ENCODE measurements around the gene FBXW4.

FBXW4 gene

DNA sequence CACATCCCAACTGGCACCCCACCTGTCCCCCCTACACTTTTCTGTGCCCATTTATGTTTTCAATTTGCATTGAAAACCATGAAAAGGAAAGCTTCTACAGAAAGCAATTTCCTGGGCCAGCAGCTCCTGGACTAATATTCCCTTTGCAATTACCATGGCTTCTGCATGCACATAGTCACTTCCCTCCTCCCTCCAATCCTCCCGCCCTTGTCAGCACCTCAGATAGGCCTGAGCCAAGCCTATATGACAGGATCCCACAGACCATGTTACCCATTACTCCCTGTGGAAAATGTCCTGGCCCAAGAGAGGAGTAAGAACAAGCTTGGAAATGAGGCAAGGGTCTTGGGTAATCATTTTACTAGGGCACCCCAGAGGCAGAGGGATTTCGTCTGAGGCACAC lies 38.1 kb downstream of the FBXW4 start:
- in situ Hi-C loops (cut with MboI; ENCODE audit: low sequenced_read_pairs, unreplicated experiment) = no loop called here
- no peak for DNase-seq (ENCODE audit: low spot score)
- TF ChIP-seq, protein P1, sequence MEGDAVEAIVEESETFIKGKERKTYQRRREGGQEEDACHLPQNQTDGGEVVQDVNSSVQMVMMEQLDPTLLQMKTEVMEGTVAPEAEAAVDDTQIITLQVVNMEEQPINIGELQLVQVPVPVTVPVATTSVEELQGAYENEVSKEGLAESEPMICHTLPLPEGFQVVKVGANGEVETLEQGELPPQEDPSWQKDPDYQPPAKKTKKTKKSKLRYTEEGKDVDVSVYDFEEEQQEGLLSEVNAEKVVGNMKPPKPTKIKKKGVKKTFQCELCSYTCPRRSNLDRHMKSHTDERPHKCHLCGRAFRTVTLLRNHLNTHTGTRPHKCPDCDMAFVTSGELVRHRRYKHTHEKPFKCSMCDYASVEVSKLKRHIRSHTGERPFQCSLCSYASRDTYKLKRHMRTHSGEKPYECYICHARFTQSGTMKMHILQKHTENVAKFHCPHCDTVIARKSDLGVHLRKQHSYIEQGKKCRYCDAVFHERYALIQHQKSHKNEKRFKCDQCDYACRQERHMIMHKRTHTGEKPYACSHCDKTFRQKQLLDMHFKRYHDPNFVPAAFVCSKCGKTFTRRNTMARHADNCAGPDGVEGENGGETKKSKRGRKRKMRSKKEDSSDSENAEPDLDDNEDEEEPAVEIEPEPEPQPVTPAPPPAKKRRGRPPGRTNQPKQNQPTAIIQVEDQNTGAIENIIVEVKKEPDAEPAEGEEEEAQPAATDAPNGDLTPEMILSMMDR (IDR thresholded peaks at IDR 0.05; ENCODE audit: borderline replicate concordance, control extremely low read depth, extremely low read depth, insufficient read depth, missing control alignments) = no peak

DNA sequence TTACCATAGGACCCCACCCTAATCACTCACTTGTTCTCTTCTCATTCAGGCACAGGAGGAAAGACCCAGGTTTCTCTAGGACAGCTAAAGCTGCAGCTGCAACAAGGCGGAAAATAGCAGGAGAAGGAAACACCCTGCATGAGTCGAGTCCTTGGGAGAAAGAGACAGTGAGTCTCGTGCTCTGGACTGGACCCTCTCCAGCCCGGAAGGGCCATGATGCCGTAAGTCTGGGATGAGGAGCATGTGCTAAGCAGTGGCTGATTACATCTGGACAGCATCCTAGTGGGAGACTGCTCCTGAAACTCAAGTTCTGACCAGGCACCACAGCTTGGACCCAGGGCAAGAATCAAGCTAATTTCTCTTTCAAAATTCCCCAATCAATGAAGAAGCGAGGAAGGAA lies 39.4 kb downstream of the FBXW4 start:
- DNase-seq (ENCODE audit: low spot score) = no peak
- in situ Hi-C loops (cut with MboI; ENCODE audit: low sequenced_read_pairs, unreplicated experiment) = no loop called here
- TF ChIP-seq, protein P1 (IDR thresholded peaks at IDR 0.05; ENCODE audit: borderline replicate concordance, control extremely low read depth, extremely low read depth, insufficient read depth, missing control alignments) = no peak

DNA sequence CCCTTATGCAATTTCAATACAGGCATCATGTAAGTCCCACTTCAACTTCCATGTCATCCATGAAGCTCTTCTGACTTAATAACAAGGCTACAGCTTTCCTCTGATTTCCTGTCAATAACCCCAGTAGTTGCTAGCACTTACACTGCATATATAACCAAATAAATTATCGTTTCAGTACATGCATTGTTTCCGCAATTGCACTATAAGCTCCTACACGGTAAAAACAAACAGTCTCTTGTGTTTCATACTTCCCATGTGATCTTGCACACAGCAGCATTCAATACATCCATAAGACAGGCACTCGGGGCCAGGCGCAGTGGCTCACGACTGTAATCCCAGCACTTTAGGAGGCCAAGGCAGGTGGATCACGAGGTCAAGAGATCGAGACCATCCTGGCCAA lies 41.4 kb downstream of the FBXW4 start:
- TF ChIP-seq, protein P1 (IDR thresholded peaks at IDR 0.05; ENCODE audit: borderline replicate concordance, control extremely low read depth, extremely low read depth, insufficient read depth, missing control alignments) = no peak
- DNase-seq (ENCODE audit: low spot score) = no peak
- in situ Hi-C loops (cut with MboI; ENCODE audit: low sequenced_read_pairs, unreplicated experiment) = no loop called here

DNA sequence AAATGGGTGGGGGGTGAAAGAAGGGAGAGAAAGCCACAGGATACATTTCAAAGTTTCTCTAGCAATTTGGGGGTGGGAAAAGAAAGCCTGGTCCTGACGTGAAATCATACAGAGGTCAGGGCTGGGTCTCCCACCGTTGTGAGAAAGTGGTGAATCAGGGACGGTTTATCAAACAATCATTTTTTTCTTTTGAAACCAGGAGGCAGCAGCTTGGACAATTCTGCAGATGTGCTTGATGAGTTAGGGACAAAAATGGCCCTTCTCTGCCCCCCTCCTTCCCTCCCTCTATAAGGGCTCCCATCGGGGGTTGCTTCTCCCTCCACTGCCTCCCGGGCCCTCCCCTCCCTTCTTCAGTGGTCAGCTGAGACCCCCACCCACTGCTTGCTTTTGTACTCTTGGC lies 43.6 kb downstream of the FBXW4 start:
- TF ChIP-seq, protein P1 (IDR thresholded peaks at IDR 0.05; ENCODE audit: borderline replicate concordance, control extremely low read depth, extremely low read depth, insufficient read depth, missing control alignments) = no peak
- DNase-seq (ENCODE audit: low spot score) = no peak
- in situ Hi-C loops (cut with MboI; ENCODE audit: low sequenced_read_pairs, unreplicated experiment) = no loop called here

DNA sequence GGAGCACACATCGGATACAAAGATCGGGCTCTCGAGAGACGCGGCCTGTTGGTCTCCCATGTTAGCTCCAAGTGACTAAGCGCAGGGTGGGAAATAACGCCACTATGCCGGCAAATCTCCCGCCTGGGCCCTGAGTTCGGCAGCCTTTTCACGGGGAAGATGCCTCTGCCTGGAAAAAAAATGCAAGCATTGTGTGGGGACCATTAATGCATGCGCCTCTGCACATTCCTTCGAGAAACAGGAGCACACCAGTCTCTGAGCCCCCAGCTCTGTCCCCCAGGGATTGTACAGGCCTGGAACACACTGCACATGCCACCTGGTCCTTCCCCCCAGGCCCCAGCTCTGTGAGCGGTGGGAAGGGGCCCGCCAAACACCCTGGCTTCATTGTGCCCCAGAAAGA lies 44.1 kb downstream of the FBXW4 start:
- no peak for DNase-seq (ENCODE audit: low spot score)
- TF ChIP-seq, protein P1 (IDR thresholded peaks at IDR 0.05; ENCODE audit: borderline replicate concordance, control extremely low read depth, extremely low read depth, insufficient read depth, missing control alignments) = no peak
- in situ Hi-C loops (cut with MboI; ENCODE audit: low sequenced_read_pairs, unreplicated experiment) = no loop called here

DNA sequence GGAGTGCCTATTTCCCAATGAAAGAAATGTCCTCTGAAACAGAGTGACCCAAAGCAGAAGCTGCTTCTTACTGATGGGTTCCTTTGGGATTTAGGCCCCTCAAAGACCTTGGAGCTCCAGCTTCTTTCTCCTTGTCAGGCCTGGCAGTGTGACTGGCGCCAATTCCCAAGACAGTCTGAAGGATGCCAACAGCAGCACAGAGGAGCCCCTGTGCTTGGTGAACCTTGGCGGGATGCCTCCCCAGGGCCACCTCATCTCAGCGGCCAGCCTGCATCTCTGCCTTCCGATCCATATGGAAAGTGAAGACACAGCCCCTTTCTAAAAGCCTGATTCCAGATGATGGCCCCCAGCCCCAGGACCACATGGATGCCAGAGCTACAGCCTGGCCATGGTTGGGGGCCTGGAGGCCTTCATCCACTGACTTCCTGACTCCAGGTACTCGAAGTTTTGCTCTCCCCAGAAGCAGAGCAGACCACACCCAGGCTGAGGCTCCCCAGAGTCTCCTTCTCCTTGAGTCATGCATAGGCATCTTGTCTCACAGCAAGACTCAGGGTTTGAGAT lies 45.4 kb downstream of the FBXW4 start:
- in situ Hi-C loops (cut with MboI; ENCODE audit: low sequenced_read_pairs, unreplicated experiment) = no loop called here
- no peak for DNase-seq (ENCODE audit: low spot score)
- TF ChIP-seq, protein P1 (IDR thresholded peaks at IDR 0.05; ENCODE audit: borderline replicate concordance, control extremely low read depth, extremely low read depth, insufficient read depth, missing control alignments) = no peak

DNA sequence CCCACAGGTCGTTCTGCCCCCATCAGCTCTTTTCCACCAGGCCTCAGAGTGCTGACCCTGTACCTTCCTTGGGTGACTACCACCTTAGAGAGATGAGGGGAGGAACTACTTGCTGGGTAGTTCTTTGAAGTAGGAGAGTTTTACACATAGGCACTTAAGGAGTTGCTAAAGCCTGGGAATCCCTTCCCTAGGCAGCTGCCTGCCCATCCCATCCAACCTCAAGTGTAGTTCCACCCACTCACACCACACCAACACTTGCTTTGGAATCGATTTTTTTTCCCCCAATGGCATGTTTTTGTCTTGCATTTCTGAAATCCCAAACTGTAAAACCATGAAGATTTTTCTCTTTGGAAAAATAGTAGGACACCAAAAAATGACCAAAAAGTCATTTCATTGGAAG lies 47.7 kb downstream of the FBXW4 start:
- DNase-seq (ENCODE audit: low spot score) = no peak
- TF ChIP-seq, protein P1 (IDR thresholded peaks at IDR 0.05; ENCODE audit: borderline replicate concordance, control extremely low read depth, extremely low read depth, insufficient read depth, missing control alignments) = no peak
- in situ Hi-C loops (cut with MboI; ENCODE audit: low sequenced_read_pairs, unreplicated experiment) = no loop called here
